Measurements from ENCODE around the gene BACE1. TPM values are rescaled to one million over a fixed set of nuclear protein-coding genes. Genes with fewer than 3 reads are reported as not detected.

BACE1 gene
- total and polyA plus RNA-seq, 4 donors, result 5.5 to 36.3 (median 24.9) TPM

- intact Hi-C loops (cut with DNase I), result loop anchor here in 1 of 2 donors (5.0 kb wide), 1 partner anchor 83 kb away; the partner anchor contains the start of genes PCSK7 and RNF214
- no peak for DNase-seq
- Histone ChIP-seq H3K4me1 (ENCODE audit: control insufficient read depth in 1 of 2, insufficient read depth in 2 of 2, low read length in 2 of 2) (no peaks in the 10 kb centered on the region), H3K27ac (ENCODE audit: low read depth in 1 of 2, low read length in 2 of 2) (no peak overlapping the region), H3K9me3 (ENCODE audit: control insufficient read depth, low read length) (no peaks in the 10 kb centered on the region), H3K36me3 (ENCODE audit: control insufficient read depth in 1 of 2, insufficient read depth in 2 of 2, low read length in 1 of 2) (no peaks in the 10 kb centered on the region), H3K27me3 (ENCODE audit: control insufficient read depth in 1 of 2, insufficient read depth in 2 of 2, low read length in 1 of 2) (no peaks in the 10 kb centered on the region), H3K4me3 (ENCODE audit: low read length in 2 of 2) (peak overlapping the region in 1 of 2 donors; percentile 84)
- ATAC-seq (ENCODE audit: low FRiP score), result no peak
- WGBS, 2 donors, result 11% methylated on average over 10 of the region's 10 CpGs
Observed at GRCh38 chr11:117314840-117315239, 1.2 kb downstream of the BACE1 start.

DNA sequence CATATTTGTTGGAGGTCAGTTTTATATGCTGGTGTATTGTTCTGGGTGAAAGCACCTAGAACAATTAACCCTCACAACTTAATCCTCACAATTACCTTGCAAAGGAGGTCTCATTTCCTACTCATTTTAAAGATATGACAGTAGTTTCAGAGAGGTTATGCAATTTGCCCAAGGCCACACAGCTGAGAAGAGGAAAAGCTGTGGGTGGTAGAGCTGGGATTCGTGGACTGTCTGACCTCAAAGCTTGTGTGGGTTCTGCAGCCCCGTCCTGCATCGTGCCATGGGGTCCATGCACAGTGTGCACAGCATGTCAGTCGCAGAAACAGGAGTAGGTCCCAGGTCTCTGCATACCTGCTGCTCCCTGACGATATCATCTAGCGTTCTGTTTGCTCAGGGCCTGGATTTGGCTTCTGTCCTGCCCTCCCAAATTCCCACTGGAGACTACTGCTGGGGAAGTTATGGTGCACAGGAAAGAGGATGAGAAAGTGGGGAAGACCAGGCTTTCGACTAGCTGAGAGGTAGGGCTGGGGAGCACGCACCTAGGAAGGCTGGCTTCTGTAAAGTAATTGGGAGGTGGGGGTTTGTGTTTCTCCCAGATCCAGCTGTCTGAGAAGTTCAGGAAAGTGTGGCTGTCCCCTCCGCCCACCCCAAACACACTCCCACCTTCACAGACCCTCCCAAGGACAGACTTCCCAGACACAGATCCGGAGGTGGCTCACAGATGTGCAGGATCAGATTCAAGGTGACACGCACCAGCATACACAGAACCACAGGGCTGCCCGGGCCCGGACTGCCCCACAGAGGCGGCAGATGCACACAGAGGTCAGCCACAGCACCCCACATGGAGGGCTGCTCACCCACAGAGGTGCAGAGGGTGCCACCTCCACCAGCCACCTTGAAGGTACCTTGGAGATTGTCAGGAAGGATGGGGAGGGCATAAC is 2.0 kb downstream of the BACE1 start:
- Histone ChIP-seq H3K27me3 (ENCODE audit: control insufficient read depth in 1 of 2, insufficient read depth in 2 of 2, low read length in 1 of 2) (no peaks in the 10 kb centered on the region), H3K36me3 (ENCODE audit: control insufficient read depth in 1 of 2, insufficient read depth in 2 of 2, low read length in 1 of 2) (no peaks in the 10 kb centered on the region), H3K4me1 (ENCODE audit: control insufficient read depth in 1 of 2, insufficient read depth in 2 of 2, low read length in 2 of 2) (no peaks in the 10 kb centered on the region), H3K27ac (ENCODE audit: low read depth in 1 of 2, low read length in 2 of 2) (no peak overlapping the region), H3K9me3 (ENCODE audit: control insufficient read depth, low read length) (no peaks in the 10 kb centered on the region), H3K4me3 (ENCODE audit: low read length in 2 of 2) (no peak overlapping the region)
- DNase-seq, result peak in 1 of 2 donors; percentile 40
- WGBS, 2 donors, result 75 to 81% methylated on average over 14 of the region's 14 CpGs
- intact Hi-C loops (cut with DNase I), result no loop called here
- ATAC-seq (ENCODE audit: low FRiP score), result no peak

GRCh38 chr11:117313091-117313490 is 3.0 kb downstream of the BACE1 start:
- no peak for ATAC-seq (ENCODE audit: low FRiP score)
- Histone ChIP-seq H3K4me1 (ENCODE audit: control insufficient read depth in 1 of 2, insufficient read depth in 2 of 2, low read length in 2 of 2) (no peaks in the 10 kb centered on the region), H3K9me3 (ENCODE audit: control insufficient read depth, low read length) (no peaks in the 10 kb centered on the region), H3K27me3 (ENCODE audit: control insufficient read depth in 1 of 2, insufficient read depth in 2 of 2, low read length in 1 of 2) (no peaks in the 10 kb centered on the region), H3K27ac (ENCODE audit: low read depth in 1 of 2, low read length in 2 of 2) (no peak overlapping the region), H3K36me3 (ENCODE audit: control insufficient read depth in 1 of 2, insufficient read depth in 2 of 2, low read length in 1 of 2) (no peaks in the 10 kb centered on the region), H3K4me3 (ENCODE audit: low read length in 2 of 2) (no peak overlapping the region)
- 84 to 86% methylated on average over 5 of the region's 5 CpGs for WGBS, 2 donors
- no peak for DNase-seq
- intact Hi-C loops (cut with DNase I), result no loop called here

DNA sequence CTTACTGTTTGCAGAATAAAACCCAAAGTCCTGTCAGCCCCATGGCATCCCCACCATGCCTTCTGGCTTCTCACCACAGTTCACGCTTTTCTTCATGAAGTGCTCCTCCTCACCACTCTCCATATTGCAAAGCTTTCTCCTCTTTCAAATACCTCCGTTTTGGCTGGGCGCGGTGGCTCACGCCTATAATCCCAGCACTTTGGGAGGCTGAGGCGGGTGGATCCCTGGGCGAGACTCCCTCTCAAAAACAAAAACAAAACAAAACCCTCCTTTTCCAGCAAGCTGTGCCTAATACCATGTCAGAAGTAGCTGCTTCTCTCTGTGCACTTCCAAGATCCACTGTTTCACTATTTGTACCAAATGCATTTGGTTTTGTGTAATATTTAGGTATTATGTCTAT is 6.7 kb downstream of the BACE1 start:
- ATAC-seq (ENCODE audit: low FRiP score) (no peak), DNase-seq (no peak)
- intact Hi-C loops (cut with DNase I), result no loop called here
- Histone ChIP-seq H3K27me3 (ENCODE audit: control insufficient read depth in 1 of 2, insufficient read depth in 2 of 2, low read length in 1 of 2) (no peaks in the 10 kb centered on the region), H3K4me1 (ENCODE audit: control insufficient read depth in 1 of 2, insufficient read depth in 2 of 2, low read length in 2 of 2) (no peaks in the 10 kb centered on the region), H3K36me3 (ENCODE audit: control insufficient read depth in 1 of 2, insufficient read depth in 2 of 2, low read length in 1 of 2) (no peaks in the 10 kb centered on the region), H3K27ac (ENCODE audit: low read depth in 1 of 2, low read length in 2 of 2) (no peak overlapping the region), H3K4me3 (ENCODE audit: low read length in 2 of 2) (no peak overlapping the region), H3K9me3 (ENCODE audit: control insufficient read depth, low read length) (no peaks in the 10 kb centered on the region)
- 94 to 96% methylated on average over 7 of the region's 7 CpGs for WGBS, 2 donors

DNA sequence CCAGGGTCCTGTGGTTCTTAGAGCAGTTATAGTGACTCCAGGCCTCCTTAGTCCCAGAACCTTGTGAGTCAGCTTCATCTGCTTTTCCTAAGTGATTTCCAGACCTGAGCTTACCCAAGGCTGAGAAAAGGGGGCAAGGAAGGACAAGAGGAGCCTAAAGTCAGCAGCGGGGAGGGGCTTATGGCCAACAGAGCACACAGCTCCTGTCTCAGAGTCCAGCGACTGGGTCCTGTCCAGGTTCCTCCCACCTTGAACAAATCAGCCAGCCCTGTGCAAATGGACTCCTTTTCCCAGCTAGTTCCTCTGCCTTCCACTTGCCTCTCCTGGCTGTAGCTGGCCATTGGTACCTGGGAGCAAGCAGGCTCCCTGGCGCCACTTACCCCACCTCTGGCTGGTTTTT is 10.9 kb downstream of the BACE1 start:
- H3K4me3 ChIP-seq (ENCODE audit: low read length in 2 of 2), result no peak overlapping the region
- no peak for DNase-seq
- no peak for ATAC-seq (ENCODE audit: low FRiP score)
- no peak overlapping the region for H3K27ac ChIP-seq (ENCODE audit: low read depth in 1 of 2, low read length in 2 of 2)
- no peaks in the 10 kb centered on the region for H3K36me3 ChIP-seq (ENCODE audit: control insufficient read depth in 1 of 2, insufficient read depth in 2 of 2, low read length in 1 of 2)
- H3K4me1 ChIP-seq (ENCODE audit: control insufficient read depth in 1 of 2, insufficient read depth in 2 of 2, low read length in 2 of 2), result no peaks in the 10 kb centered on the region
- H3K27me3 ChIP-seq (ENCODE audit: control insufficient read depth in 1 of 2, insufficient read depth in 2 of 2, low read length in 1 of 2), result no peaks in the 10 kb centered on the region
- no peaks in the 10 kb centered on the region for H3K9me3 ChIP-seq (ENCODE audit: control insufficient read depth, low read length)
- intact Hi-C loops (cut with DNase I), result no loop called here
- 94 to 96% methylated on average over 3 of the region's 3 CpGs for WGBS, 2 donors

DNA sequence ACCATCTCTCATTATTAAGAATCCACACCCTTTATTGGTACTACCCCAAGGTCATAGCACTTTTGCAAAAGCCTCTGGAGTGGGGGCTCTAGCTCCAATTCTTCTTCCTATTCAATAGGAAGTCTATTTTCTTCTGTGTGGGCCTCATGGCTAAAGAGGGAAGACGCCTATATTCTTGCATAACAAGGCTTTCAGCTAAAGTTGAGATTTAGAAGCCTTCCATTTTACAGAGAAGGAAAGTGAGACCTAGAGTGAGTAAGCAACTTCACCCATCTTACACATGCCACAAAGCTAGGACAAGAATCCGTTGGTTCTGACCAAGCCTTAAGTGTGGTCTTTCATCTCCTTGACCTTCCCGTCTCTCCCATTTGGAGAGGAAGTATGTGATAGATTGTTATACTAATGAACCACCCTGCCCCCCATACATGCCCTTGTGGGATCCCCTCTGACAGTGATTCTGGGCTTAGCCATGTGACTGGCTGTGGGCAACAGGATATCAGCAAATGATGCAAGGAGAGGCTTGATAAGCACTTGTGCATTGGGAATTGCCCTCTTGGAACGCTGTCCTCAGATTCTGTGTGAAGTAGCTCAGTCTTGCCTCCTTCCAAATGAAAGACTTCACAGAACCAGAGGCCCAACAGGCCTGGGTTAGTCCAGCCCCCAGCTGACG is 12.3 kb downstream of the BACE1 start:
- Histone ChIP-seq H3K27ac (ENCODE audit: low read depth in 1 of 2, low read length in 2 of 2) (no peak overlapping the region), H3K9me3 (ENCODE audit: control insufficient read depth, low read length) (no peaks in the 10 kb centered on the region), H3K4me1 (ENCODE audit: control insufficient read depth in 1 of 2, insufficient read depth in 2 of 2, low read length in 2 of 2) (no peaks in the 10 kb centered on the region), H3K4me3 (ENCODE audit: low read length in 2 of 2) (no peak overlapping the region), H3K36me3 (ENCODE audit: control insufficient read depth in 1 of 2, insufficient read depth in 2 of 2, low read length in 1 of 2) (no peaks in the 10 kb centered on the region), H3K27me3 (ENCODE audit: control insufficient read depth in 1 of 2, insufficient read depth in 2 of 2, low read length in 1 of 2) (no peaks in the 10 kb centered on the region)
- ATAC-seq (ENCODE audit: low FRiP score) (no peak), DNase-seq (no peak)
- WGBS, 2 donors, result 79 to 81% methylated on average over 5 of the region's 5 CpGs
- intact Hi-C loops (cut with DNase I), result no loop called here

GRCh38 chr11:117303101-117303500 is 13.0 kb downstream of the BACE1 start:
- H3K9me3 ChIP-seq (ENCODE audit: control insufficient read depth, low read length), result no peaks in the 10 kb centered on the region
- ATAC-seq (ENCODE audit: low FRiP score) (no peak), DNase-seq (no peak)
- 69 to 75% methylated on average over 4 of the region's 4 CpGs for WGBS, 2 donors
- H3K4me3 ChIP-seq (ENCODE audit: low read length in 2 of 2), result no peak overlapping the region
- intact Hi-C loops (cut with DNase I), result no loop called here
- H3K36me3 ChIP-seq (ENCODE audit: control insufficient read depth in 1 of 2, insufficient read depth in 2 of 2, low read length in 1 of 2), result no peaks in the 10 kb centered on the region
- H3K4me1 ChIP-seq (ENCODE audit: control insufficient read depth in 1 of 2, insufficient read depth in 2 of 2, low read length in 2 of 2), result no peaks in the 10 kb centered on the region
- H3K27me3 ChIP-seq (ENCODE audit: control insufficient read depth in 1 of 2, insufficient read depth in 2 of 2, low read length in 1 of 2), result no peaks in the 10 kb centered on the region
- no peak overlapping the region for H3K27ac ChIP-seq (ENCODE audit: low read depth in 1 of 2, low read length in 2 of 2)

- WGBS, 2 donors, result 84 to 90% methylated on average over 7 of the region's 7 CpGs
- intact Hi-C loops (cut with DNase I), result no loop called here
- ATAC-seq (ENCODE audit: low FRiP score), result no peak
- no peaks in the 10 kb centered on the region for H3K36me3 ChIP-seq (ENCODE audit: control insufficient read depth in 1 of 2, insufficient read depth in 2 of 2, low read length in 1 of 2)
- H3K9me3 ChIP-seq (ENCODE audit: control insufficient read depth, low read length), result no peaks in the 10 kb centered on the region
- no peaks in the 10 kb centered on the region for H3K27me3 ChIP-seq (ENCODE audit: control insufficient read depth in 1 of 2, insufficient read depth in 2 of 2, low read length in 1 of 2)
- no peak overlapping the region for H3K4me3 ChIP-seq (ENCODE audit: low read length in 2 of 2)
- H3K27ac ChIP-seq (ENCODE audit: low read depth in 1 of 2, low read length in 2 of 2), result no peak overlapping the region
- H3K4me1 ChIP-seq (ENCODE audit: control insufficient read depth in 1 of 2, insufficient read depth in 2 of 2, low read length in 2 of 2), result no peaks in the 10 kb centered on the region
- DNase-seq, result no peak
Observed at GRCh38 chr11:117302228-117302627, 13.8 kb downstream of the BACE1 start.

- ATAC-seq (ENCODE audit: low FRiP score) (no peak), DNase-seq (no peak)
- H3K27me3 ChIP-seq (ENCODE audit: control insufficient read depth in 1 of 2, insufficient read depth in 2 of 2, low read length in 1 of 2), result no peaks in the 10 kb centered on the region
- no peak overlapping the region for H3K27ac ChIP-seq (ENCODE audit: low read depth in 1 of 2, low read length in 2 of 2)
- H3K9me3 ChIP-seq (ENCODE audit: control insufficient read depth, low read length), result no peaks in the 10 kb centered on the region
- no peaks in the 10 kb centered on the region for H3K36me3 ChIP-seq (ENCODE audit: control insufficient read depth in 1 of 2, insufficient read depth in 2 of 2, low read length in 1 of 2)
- no peaks in the 10 kb centered on the region for H3K4me1 ChIP-seq (ENCODE audit: control insufficient read depth in 1 of 2, insufficient read depth in 2 of 2, low read length in 2 of 2)
- WGBS, 2 donors, result 43 to 50% methylated on average over 5 of the region's 5 CpGs
- H3K4me3 ChIP-seq (ENCODE audit: low read length in 2 of 2), result no peak overlapping the region
- intact Hi-C loops (cut with DNase I), result no loop called here
Observed at GRCh38 chr11:117300773-117301172, 15.3 kb downstream of the BACE1 start.

Data from aorta (tissue), 5 donors.